GM19468 (cell line): ENCODE results near the gene JOSD1.
"Not testable (repeated sequence)": the region's sequence is repeated elsewhere in the genome, so short reads cannot be mapped to it uniquely, and the experiment has no call there.

Experiments used
- ATAC-seq: cut with Tn5 transposase; IDR thresholded peaks from one replicate; pipeline ENCODE4 v1.9.1; 2021; ENCODE audit warnings: mild to moderate bottlenecking, moderate library complexity, moderate number of reproducible peaks; ENCODE audit not compliant: unreplicated experiment; ENCODE audit errors: extremely low read depth

The JOSD1 gene

GRCh38 chr22:38696606-38697424 is 3.9 kb downstream of the JOSD1 start:
- no peak for ATAC-seq

GRCh38 chr22:38694940-38695339 is 5.8 kb downstream of the JOSD1 start:
- no peak for ATAC-seq

- no peak for ATAC-seq
Observed at GRCh38 chr22:38694049-38694448, 6.7 kb downstream of the JOSD1 start.

GRCh38 chr22:38689651-38690050 is 11.1 kb downstream of the JOSD1 start:
- no peak for ATAC-seq

GRCh38 chr22:38685761-38686160 is 15.0 kb downstream of the JOSD1 start:
- no peak for ATAC-seq

GRCh38 chr22:38684895-38685294 is 15.8 kb downstream of the JOSD1 start:
- no peak for ATAC-seq

- peak; percentile 74 for ATAC-seq
Observed at GRCh38 chr22:38681582-38682335, 19.0 kb downstream of the JOSD1 start, which contains the start of gene TOMM22. Gene TOMM22, plus strand, starts transcription at chr22:38681957. Its CDS starts 22 bp downstream, at chr22:38681979.

- ATAC-seq, result no peak
Observed at GRCh38 chr22:38675833-38676232, 24.9 kb downstream of the JOSD1 start.

- ATAC-seq, result no peak
Observed at GRCh38 chr22:38674888-38675287, 25.9 kb downstream of the JOSD1 start.

GRCh38 chr22:38657045-38657909 is 43.5 kb downstream of the JOSD1 start:
- no peak for ATAC-seq

- ATAC-seq, result peak; percentile 38
Observed at GRCh38 chr22:38656256-38657044, 44.3 kb downstream of the JOSD1 start, which contains the start of the genes CBY1 and FAM227A. Gene CBY1, plus strand, starts transcription at chr22:38656638. Its CDS starts 11,417 bp downstream, at chr22:38668055. Gene FAM227A, minus strand, starts transcription at chr22:38656392. Its CDS starts 6,224 bp downstream, at chr22:38650168.

- no peak for ATAC-seq
Observed at GRCh38 chr22:38655519-38656255, 45.1 kb downstream of the JOSD1 start.

GRCh38 chr22:38653741-38654140 is 47.0 kb downstream of the JOSD1 start:
- ATAC-seq, result no peak

- ATAC-seq, result no peak
Observed at GRCh38 chr22:38652859-38653258, 47.9 kb downstream of the JOSD1 start.

- no peak for ATAC-seq
Observed at GRCh38 chr22:38649841-38650522, 50.8 kb downstream of the JOSD1 start.

- no peak for ATAC-seq
Observed at GRCh38 chr22:38645430-38645829, 55.3 kb downstream of the JOSD1 start.

GRCh38 chr22:38644245-38644644 is 56.5 kb downstream of the JOSD1 start:
- ATAC-seq, result not testable (repeated sequence)

GRCh38 chr22:38641476-38642040 is 59.2 kb downstream of the JOSD1 start:
- no peak for ATAC-seq
